Right forelimb (tissue), 1 donor: Measurements from ENCODE around the gene ANP32E.

Source experiments
- DNase-seq: peaks from one replicate; pipeline ENCODE4 v3.0.0-alpha.2; 2018

ANP32E gene

GRCh38 chr1:150235852-150236613, at the start of gene ANP32E:
ANP32E (minus strand) TSS chr1:150236112; CDS start chr1:150235786, 326 bp downstream.
- peak; percentile 96 for DNase-seq

DNA sequence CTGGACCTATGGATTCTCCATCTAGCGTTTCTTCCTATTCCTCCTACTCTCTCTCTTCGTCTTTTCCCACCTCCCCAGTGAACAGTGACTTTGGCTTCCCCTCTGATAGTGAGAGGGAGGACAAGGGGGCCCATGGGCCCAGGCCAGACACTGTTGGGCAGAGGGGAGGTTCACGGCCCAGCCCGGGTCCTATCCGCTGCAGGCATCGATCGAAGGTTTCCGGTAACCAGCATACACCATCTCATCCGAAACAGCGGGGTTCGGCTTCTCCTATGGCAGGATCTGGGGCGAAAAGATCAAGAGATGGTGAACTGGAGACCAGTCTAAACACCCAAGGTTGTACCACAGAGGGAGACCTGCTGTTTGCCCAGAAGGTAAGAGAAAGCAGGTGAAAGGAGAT, 47.3 kb upstream of the ANP32E start:
- DNase-seq, result no peak

DNA sequence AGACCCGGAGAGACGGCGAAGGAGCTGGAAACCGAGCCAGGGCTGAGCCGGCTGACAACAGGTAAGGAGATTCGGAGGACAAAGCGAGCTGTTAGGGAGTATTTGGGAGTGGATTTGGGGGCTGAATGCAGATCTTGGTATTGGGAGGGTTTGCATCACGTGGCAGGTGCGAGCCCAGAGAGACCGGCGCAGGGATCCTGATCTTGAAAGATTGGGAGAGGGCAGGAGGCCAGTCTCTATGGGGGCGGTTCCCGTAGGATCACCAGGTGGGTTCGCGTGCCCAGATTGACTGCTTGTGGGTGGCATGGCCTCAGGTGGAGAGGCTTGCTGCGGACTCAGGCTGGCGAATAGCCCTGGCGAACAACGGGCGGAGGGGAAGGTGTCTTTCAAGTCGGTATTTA, 46.6 kb upstream of the ANP32E start:
- no peak for DNase-seq

DNA sequence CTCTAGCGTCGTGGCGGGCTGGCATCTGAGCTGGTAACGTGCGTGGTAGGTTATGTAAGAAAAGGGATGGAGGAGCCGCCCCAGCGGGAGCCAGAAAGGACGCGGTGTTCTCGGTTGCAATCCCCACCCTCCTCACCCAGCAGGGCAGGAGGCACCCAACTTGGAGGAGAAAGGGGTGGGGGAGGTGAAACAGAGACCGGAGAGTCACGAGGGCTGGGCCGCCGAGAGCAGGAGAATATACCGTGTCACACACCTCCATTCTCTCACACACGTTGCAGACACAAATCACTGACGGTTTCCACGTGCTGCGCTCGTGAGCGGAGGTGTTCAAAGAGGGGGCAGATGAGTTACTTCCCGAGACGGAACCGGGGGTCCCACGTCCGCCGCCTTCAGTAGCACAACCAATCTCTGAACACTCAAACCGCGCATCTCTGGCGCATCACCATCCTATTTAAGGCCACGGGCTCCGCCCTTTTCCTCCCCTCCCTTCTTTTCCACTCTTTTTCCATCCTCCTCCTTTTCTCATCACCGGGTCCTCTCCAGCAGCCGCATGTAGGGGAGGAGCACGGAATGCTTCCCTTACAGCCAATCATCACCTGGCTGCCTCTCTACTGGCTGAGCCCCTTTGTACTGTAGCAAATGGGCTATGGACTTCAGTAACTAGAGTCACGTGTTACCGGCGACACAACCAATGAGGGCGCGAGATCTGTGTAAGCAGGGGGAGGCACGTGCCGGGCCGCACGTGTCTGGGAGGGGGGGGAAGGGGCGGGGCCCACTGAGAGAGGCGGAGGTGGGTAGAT, 46.0 kb upstream of the ANP32E start, which contains the start of gene CIART:
Gene CIART, plus strand, starts transcription at position 797 of the 800 bp plus-strand sequence. CDS start 714 bp downstream, outside the sequence.
- peak; percentile 93 for DNase-seq

GRCh38 chr1:150281221-150281757, 45.4 kb upstream of the ANP32E start:
- peak; percentile 75 for DNase-seq

GRCh38 chr1:150280138-150280707, 44.3 kb upstream of the ANP32E start:
- no peak for DNase-seq

GRCh38 chr1:150273311-150273710, 37.4 kb upstream of the ANP32E start:
- no peak for DNase-seq

DNA sequence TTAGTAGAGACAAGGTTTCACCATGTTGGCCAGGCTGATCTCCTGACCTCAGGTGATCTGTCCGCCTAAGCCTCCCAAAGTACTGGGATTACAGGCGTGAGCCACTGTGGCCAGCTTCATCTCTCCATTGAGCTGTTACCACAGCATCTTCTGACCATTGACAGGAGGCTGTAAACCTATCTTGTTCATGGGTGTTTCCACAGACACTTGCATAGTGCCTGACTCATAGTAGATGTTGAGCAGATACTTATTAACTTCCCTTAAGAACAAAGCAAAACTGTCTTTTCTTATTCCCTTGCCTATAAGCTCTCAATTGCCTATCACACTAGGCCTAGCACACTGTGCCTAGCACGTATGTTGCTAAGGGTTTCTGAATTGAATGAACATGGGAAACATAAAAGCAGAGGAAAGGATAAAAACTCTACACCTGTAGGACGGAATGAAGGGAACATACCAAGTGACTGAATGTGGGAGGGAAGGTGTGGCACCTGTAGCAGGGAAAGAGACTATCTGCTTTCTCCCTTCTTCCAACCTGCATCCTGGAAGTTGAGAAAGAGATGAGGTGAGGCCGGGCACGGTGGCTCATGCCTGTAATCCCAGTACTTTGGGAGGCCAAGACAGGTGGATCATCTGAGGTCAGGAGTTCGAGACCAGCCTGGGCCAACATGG, 35.5 kb upstream of the ANP32E start:
- no peak for DNase-seq

- DNase-seq, result no peak
Observed at GRCh38 chr1:150269451-150269850, 33.5 kb upstream of the ANP32E start.

DNA sequence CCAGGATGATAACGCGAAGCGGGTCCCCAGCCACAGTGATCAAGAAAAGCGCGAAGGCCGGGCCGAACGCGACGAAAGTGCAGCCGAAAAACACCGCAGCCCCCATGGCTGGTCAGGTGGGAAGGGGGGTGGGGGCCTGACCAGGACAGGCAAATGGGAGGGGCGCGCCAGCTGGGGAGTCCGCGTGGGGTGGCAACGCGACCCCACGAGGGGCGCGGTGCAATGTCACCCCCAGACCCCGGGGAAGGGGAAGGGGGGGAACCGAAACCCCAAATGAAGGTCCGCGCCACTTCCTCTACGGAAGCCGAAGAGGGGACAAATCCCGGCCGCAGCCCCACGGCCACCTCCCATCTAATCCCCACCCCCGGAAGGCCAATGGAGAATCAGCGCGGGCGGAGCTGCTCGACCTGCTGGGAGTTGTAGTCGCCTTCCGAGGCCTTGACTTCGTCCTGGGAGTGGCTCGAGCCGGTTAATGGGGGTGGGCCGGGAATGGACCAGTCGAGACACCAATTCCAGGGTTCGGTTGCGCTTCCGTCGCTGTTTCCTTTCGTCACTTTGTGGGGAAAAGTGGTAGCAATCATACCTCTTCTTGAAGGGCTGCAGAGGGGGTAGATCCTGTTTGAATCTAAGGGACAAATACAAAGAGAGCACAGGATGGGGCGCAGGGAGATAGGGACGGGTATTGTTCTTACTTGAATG, 32.9 kb upstream of the ANP32E start, which contains the start of gene APH1A:
Gene APH1A, minus strand, starts transcription at position 312 of the 699 bp plus-strand sequence. Its CDS starts 206 bp downstream, at position 106.
- DNase-seq, result peak; percentile 97

DNA sequence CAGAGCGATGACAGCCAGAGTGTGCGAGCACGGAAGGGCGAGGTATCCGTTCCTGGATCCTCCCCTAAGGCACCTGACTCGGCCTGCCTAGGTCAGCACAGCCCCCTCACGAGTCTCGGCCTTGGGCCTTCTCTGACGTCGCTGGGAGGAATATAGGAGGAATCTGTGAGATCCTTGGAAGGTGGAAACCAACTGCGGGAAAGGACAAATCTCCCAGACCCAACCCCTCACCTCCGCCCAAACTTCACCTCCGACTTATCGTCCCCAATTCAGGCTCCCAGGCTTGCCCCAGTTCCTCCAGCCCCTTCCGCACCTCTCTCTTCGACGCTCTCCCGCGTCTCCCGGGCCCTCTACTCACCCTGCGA, 32.4 kb upstream of the ANP32E start:
- no peak for DNase-seq

DNA sequence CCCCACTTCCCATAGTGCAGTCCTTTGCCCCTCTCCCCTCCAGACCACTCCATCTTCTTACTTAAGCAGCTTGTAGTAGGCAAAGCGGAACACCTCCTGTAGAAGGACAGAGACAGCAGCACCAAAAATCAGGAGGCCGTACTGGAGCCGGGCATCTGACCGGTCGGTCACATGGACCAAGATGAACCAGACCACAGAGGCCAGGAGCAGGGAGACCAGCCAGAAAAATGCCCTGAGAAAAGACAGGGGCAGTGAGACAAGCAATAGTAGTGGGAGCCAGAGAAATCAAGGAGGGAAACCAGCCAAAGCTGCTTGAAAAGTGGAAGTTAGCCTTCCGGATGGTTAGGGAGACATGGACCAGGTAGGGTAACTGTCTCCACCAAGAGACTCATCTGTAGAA, 32.0 kb upstream of the ANP32E start:
- no peak for DNase-seq

GRCh38 chr1:150263549-150263948, 27.6 kb upstream of the ANP32E start:
- DNase-seq, result no peak

DNA sequence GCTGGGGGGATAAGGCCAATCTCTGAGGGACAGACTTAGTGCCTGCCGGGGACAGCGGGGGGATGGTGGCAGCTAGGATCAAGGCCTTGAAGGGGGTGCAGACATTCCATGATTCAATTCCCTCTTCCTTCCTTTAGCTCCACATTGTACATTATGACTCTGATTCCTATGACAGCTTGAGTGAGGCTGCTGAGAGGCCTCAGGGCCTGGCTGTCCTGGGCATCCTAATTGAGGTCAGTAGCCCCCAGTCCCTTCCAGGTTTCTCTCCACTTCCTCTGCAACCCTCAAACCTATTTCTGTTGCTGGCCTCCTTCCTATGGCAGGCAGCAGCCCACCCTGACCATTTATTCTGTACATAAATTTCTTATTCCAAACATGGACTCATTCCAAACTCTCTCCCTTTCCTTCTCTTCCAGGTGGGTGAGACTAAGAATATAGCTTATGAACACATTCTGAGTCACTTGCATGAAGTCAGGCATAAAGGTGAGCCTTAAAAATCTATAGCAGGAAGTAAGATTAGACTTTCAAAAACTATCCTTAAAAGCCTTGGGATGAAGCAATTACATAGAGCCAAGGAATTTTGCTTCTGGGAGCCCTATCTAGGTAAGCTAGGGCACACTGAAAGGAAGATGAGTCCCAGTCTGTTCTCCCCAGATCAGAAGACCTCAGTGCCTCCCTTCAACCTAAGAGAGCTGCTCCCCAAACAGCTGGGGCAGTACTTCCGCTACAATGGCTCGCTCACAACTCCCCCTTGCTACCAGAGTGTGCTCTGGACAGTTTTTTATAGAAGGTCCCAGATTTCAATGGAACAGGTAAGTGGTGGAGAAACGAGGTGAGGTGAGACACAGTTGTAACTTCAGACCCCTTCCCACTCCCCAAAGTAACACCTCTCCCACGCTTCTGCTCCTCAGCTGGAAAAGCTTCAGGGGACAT, 26.7 kb upstream of the ANP32E start:
- no peak for DNase-seq

DNA sequence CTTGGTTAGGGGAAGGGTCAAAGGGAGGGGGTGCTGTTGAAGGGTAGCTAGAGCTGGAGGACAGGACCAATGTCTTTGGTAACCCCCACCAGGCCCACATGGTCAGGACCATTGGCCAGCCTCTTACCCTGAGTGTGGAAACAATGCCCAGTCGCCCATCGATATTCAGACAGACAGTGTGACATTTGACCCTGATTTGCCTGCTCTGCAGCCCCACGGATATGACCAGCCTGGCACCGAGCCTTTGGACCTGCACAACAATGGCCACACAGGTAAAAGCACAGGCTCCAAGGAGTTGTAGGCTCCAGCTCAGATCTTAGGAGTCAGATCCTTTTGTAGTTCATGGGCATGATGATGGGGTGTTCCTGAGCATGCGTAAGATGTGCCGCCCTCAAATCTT, 25.5 kb upstream of the ANP32E start:
- no peak for DNase-seq

DNA sequence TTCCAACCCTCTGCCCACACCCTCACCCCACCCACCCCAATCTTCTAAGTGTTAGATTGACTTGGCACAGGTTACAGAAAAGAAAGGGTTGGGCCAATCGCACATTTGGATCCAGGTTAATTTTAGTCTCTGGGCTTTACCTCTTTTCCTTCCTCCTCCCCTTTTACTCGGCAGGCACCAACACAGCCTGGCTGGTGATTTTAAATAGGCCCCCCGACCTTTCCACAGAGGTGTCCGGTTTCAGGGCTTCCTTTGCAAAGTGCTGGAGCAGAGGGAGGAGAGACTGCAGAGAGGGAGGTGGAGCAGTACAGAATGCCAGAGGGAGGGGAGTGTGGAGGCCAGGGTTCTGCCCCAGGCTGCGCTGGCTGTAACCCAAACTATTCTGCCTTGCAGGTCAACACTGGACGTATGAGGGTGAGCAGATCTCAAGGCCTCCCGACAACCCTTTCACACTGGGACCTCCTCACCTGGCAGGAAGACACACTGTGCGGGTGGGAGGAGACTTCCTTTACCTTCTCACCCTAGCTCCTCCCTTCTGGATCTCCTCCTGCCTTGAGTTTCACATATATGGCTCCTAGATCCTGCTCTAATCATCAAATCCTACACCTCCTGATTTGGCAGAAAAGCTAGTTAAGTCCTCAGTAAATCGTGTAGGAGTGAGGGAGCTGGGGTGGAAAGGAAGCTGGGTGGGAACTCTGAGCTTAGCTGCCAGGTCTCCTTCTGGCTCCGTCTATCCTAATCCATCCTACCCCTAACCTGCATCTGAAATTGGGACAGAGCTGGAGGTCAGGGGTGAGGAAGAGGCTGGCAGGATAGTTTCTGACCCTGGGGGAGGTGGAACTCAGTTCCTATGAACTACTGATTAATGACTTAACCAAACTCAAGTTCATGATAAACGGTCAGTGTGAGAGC, 24.1 kb upstream of the ANP32E start:
- peak; percentile 64 for DNase-seq

DNA sequence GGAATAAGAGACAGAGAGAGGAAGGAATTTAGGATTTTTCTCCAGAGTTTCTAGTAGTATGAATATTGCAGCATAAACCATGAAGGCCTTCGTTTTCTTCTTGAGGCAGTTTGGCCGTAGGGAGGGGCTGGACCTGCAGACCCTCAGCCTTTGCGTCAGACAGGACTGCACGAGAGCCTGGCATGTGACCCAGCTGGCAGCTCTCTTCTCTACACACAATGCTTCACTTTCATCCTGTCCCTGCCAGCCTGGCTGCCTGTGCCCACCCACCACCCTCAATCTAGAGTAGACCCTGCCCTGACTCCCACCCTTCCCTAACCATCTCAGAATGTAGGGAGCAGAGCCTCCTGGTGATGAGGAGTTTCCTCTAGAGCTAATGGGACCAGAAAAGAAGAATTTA, 23.3 kb upstream of the ANP32E start:
- no peak for DNase-seq

DNA sequence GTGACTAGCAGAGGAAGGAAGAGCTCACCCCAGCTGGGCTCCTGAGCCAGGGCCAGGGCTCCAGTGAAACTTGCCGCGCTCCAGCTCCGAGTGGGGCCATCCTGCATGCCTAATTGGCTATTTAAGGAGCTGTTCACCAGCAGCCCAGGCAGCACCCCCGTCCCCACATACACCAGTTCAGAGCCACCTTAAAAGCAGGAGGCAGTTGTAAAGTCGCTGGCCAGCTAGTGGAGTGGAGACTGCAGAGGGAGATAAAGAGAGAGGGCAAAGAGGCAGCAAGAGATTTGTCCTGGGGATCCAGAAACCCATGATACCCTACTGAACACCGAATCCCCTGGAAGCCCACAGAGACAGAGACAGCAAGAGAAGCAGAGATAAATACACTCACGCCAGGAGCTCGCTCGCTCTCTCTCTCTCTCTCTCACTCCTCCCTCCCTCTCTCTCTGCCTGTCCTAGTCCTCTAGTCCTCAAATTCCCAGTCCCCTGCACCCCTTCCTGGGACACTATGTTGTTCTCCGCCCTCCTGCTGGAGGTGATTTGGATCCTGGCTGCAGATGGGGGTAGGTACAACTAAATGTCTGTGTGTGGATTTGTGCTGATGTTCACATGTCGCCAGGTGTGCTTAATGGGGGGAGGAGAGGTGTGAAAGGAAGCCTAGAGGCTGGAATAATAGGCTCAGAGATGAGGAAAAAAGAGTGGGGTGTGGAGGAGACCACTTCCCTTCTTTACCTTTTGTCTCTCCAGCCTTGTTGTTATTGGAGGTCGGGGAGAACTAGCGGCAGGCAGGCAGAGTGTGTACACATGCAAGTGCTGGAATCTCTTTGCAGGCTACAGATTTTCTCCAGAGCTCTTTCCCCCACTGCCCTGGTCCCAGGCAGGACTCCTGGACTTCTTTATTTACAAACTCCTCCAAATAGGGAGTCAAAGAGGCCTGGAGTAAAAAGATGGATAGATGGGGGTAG, 22.0 kb upstream of the ANP32E start, which contains the start of gene CA14:
Gene CA14, plus strand, starts transcription at position 151 of the 962 bp plus-strand sequence. Its CDS starts 355 bp downstream, at position 506.
- no peak for DNase-seq
